Medulla oblongata (tissue), 1 donor: Measurements from ENCODE around the gene POMGNT1.

Source experiments
- DNase-seq: peaks from one replicate; pipeline ENCODE4 v3.0.0-alpha.2; 2015; ENCODE audit errors: extremely low spot score

The POMGNT1 gene

GRCh38 chr1:46183079-46183847 lies 15.0 kb downstream of the POMGNT1 start:
- peak; percentile 66 for DNase-seq

- no peak for DNase-seq
Observed at GRCh38 chr1:46181343-46182260, 16.6 kb downstream of the POMGNT1 start.

GRCh38 chr1:46180082-46180616 lies 18.1 kb downstream of the POMGNT1 start:
- peak; percentile 48 for DNase-seq

GRCh38 chr1:46179138-46180081 lies 18.8 kb downstream of the POMGNT1 start:
- peak; percentile 97 for DNase-seq

GRCh38 chr1:46176211-46176865 lies 21.9 kb downstream of the POMGNT1 start, which contains the start of gene P3R3URF:
Gene P3R3URF (minus strand): TSS chr1:46176488. CDS start chr1:46176471, 17 bp downstream.
- DNase-seq: no peak

- no peak for DNase-seq
Observed at GRCh38 chr1:46175243-46175642, 23.0 kb downstream of the POMGNT1 start.

GRCh38 chr1:46174448-46175231 lies 23.6 kb downstream of the POMGNT1 start, which contains the start of gene TSPAN1:
Gene TSPAN1 (plus strand): TSS chr1:46175087. CDS start chr1:46181108, 6,021 bp downstream.
- DNase-seq: no peak

GRCh38 chr1:46173361-46173856 lies 24.8 kb downstream of the POMGNT1 start:
- no peak for DNase-seq

GRCh38 chr1:46172321-46172720 lies 25.9 kb downstream of the POMGNT1 start:
- DNase-seq: no peak

- DNase-seq: no peak
Observed at GRCh38 chr1:46171871-46172270, 26.4 kb downstream of the POMGNT1 start.

- no peak for DNase-seq
Observed at GRCh38 chr1:46171351-46171750, 26.9 kb downstream of the POMGNT1 start.

- no peak for DNase-seq
Observed at GRCh38 chr1:46169811-46170454, 28.3 kb downstream of the POMGNT1 start.

- no peak for DNase-seq
Observed at GRCh38 chr1:46168477-46168876, 29.8 kb downstream of the POMGNT1 start.

- DNase-seq: no peak
Observed at GRCh38 chr1:46166521-46167462, 31.4 kb downstream of the POMGNT1 start.

GRCh38 chr1:46160212-46160611 lies 38.0 kb downstream of the POMGNT1 start:
- no peak for DNase-seq

GRCh38 chr1:46159516-46159915 lies 38.7 kb downstream of the POMGNT1 start:
- DNase-seq: no peak

- no peak for DNase-seq
Observed at GRCh38 chr1:46158312-46159281, 39.6 kb downstream of the POMGNT1 start.
